Tibial nerve (tissue), 4 donors: ENCODE results near the gene DMXL1.

Source experiments
- EP300 ChIP-seq, 2 donors: sonication (generic); formaldehyde crosslinking; IDR thresholded peaks; one replicate each; pipeline ENCODE4 v1.6.1; 2017; ENCODE audit warnings: antibody characterized with exemption in 2 of 2, mild to moderate bottlenecking in 1 of 2
- POLR2A ChIP-seq, 2 donors: fragments of 450-650 bp; IDR thresholded peaks; one replicate each; pipeline ENCODE4 v1.6.1; 2017; ENCODE audit warnings: antibody characterized with exemption in 2 of 2, mild to moderate bottlenecking in 2 of 2, moderate library complexity in 2 of 2
- TF ChIP-seq, protein P1 (sequence below), 5 experiments: fragments of 200-600 bp in 3 of 5; fragments of 450-650 bp in 2 of 5; sonication (generic) in 3 of 5; IDR thresholded peaks; one replicate each; pipeline ENCODE4 v1.5.1; 2016 to 2019; ENCODE audit warnings: antibody characterized with exemption in 5 of 5, mild to moderate bottlenecking in 3 of 5, moderate library complexity in 2 of 5

DNA sequence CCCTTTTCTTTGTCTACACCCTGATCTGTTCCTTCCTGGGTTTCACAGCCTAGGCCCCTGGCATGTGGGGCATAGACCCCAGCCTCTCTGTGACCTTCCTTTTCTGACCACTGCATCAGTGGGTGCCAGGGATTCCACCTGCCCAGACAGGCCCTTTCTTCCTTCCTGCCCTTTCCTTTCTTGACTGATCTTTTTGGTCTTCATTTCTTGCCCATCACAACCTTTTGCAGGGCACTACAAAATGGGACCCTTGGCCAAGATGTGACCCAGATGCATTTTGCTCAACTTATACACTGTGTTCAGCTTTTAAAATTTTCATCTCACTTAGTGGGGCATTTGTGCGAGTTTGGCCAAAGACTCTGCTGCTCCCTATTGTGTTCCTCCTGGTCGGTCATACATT is 211.7 kb downstream of the DMXL1 start:
- TF ChIP-seq, protein P1, sequence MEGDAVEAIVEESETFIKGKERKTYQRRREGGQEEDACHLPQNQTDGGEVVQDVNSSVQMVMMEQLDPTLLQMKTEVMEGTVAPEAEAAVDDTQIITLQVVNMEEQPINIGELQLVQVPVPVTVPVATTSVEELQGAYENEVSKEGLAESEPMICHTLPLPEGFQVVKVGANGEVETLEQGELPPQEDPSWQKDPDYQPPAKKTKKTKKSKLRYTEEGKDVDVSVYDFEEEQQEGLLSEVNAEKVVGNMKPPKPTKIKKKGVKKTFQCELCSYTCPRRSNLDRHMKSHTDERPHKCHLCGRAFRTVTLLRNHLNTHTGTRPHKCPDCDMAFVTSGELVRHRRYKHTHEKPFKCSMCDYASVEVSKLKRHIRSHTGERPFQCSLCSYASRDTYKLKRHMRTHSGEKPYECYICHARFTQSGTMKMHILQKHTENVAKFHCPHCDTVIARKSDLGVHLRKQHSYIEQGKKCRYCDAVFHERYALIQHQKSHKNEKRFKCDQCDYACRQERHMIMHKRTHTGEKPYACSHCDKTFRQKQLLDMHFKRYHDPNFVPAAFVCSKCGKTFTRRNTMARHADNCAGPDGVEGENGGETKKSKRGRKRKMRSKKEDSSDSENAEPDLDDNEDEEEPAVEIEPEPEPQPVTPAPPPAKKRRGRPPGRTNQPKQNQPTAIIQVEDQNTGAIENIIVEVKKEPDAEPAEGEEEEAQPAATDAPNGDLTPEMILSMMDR (IDR thresholded peaks at IDR 0.05), result no peak
- TF ChIP-seq EP300 (IDR thresholded peaks at IDR 0.05) (no peak), POLR2A (IDR thresholded peaks at IDR 0.05) (no peak)
